ENCODE measurements around the gene MC2R. TPM values are rescaled to one million over a fixed set of nuclear protein-coding genes. Genes with fewer than 3 reads are reported as not detected.

Gene MC2R
- total RNA-seq, result under 0.01 TPM

DNA sequence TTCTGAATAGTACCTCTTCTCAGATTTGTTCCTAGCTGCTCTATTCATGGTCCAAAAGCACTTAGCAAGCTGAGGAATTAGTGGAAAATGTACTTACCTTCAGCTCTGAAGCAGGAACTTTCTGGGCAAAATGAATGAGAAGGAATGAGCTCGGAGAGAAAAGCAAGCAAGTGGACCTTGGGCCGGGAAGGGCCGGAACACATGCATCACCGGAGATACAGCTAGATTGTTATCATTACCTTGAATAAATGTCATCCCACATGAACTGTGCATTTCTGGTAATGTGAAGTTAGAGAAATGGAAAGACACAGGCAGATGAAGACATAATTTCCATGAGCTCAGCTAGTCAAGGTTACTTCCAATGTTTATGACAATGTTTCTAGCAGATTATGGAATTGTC is at the start of gene MC2R:
Gene MC2R (minus strand): TSS at position 146 of the 400 bp plus-strand sequence. CDS start 30,018 bp downstream, outside the sequence.
- Histone ChIP-seq H3K9me3 (ENCODE audit: low read depth, low read length) (no peaks in the 10 kb centered on the region), H3K4me1 (ENCODE audit: insufficient read depth, low read length) (no peaks in the 10 kb centered on the region), H3K4me3 (ENCODE audit: low read length) (no peak within 1 kb of the TSS), H3K27me3 (ENCODE audit: insufficient read depth, low read length) (no peaks in the 10 kb centered on the region)

DNA sequence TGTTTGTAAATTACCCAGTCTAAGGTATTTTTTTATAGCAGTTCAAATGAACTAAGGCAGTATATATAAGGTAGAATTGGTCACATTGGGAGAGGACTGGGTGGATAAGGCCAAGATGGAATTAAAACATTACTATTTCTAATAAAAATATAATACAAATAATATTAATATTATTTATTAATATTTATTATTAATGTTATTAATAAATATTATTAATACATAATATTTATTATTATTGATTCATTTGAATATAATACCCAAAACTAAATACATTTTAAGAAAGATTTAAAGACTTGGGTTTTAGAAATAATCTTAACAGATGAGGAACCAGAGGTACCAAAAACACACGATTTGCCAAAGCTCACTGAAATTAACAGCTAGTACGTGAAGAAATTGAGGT is 30.5 kb upstream of the MC2R start:
- no peak overlapping the region for H3K4me3 ChIP-seq (ENCODE audit: low read length)
- H3K4me1 ChIP-seq (ENCODE audit: insufficient read depth, low read length), result no peaks in the 10 kb centered on the region
- no peaks in the 10 kb centered on the region for H3K9me3 ChIP-seq (ENCODE audit: low read depth, low read length)
- no peaks in the 10 kb centered on the region for H3K27me3 ChIP-seq (ENCODE audit: insufficient read depth, low read length)

DNA sequence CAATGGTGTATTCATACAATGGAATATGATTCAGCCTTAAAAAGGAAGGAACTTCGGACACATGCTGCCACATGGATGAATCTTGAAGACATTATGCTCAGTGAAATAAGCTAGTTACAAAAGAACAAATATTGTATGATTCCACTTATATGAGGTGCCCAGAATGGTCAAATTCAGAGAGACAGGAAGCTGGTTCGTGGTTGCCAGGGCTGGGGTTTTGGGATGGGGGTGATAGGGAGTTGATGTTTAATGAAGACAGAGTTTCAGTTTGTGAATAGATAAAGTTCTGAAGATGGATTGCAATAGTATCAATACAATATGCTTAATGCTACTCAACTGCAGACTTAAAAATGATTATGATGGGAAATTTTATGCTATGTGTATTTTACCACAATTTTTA is 28.0 kb upstream of the MC2R start:
- Histone ChIP-seq H3K9me3 (ENCODE audit: low read depth, low read length) (no peaks in the 10 kb centered on the region), H3K4me3 (ENCODE audit: low read length) (no peak overlapping the region), H3K4me1 (ENCODE audit: insufficient read depth, low read length) (no peaks in the 10 kb centered on the region), H3K27me3 (ENCODE audit: insufficient read depth, low read length) (no peaks in the 10 kb centered on the region)

DNA sequence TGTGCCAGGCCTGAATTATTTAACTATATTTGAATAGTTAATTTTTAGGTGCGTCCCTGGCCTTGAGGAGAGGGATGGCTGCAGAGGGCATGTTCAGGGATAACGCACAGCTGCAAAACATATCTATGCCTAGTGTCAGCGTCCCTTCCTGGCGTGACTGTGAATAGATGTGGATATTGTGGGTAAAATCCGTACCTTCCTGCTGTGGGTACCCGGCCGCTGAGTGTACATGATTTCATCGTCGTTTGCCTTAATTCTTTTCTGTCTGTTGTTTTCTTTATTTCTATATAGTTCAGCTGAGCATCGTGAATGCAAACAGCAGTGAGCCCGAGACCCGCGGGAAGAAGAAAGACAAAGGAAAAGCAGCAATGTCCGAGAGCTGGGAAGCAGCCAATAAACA is 25.0 kb upstream of the MC2R start:
- H3K4me3 ChIP-seq (ENCODE audit: low read length), result no peak overlapping the region
- H3K4me1 ChIP-seq (ENCODE audit: insufficient read depth, low read length), result no peaks in the 10 kb centered on the region
- no peaks in the 10 kb centered on the region for H3K9me3 ChIP-seq (ENCODE audit: low read depth, low read length)
- H3K27me3 ChIP-seq (ENCODE audit: insufficient read depth, low read length), result no peaks in the 10 kb centered on the region

DNA sequence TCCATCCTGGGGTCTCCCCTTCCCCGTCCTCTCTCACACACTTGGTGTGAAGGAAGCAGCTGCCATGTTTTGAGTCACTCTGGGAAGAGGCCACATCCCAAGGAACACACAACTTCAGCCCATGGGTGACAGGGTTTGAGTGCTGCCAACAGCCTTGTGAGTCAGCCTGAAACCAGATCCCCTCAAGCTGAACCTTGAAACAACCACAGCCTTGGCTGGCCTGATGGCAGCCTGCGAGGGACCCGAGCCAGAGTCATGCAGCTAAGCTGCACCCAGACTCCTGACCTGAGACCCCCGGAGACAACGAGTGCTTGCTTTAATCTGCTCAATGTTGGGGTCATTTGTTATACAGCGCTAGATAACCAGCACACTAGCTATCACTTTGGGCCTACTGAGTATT is 19.3 kb upstream of the MC2R start:
- H3K27me3 ChIP-seq (ENCODE audit: insufficient read depth, low read length), result no peaks in the 10 kb centered on the region
- H3K4me1 ChIP-seq (ENCODE audit: insufficient read depth, low read length), result no peaks in the 10 kb centered on the region

DNA sequence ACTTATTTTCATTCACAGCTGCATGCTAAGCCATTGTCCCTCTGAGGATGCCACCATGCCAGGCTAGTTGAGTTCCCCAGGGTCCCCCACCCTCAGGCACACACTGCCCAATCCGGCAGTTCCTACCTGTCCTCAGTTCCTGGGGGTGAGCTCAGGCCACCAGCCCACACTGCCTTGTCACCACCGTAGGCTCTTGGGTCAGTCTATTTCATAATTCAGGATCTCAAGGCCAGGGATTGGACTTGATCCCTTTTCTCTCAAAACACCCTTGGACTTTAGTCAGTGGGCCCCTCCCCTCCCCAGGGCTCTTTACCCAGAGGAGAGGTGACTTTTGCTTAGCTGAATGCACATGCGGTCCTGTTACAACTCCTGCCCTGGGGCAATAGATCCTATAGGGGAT is 18.7 kb upstream of the MC2R start:
- peaks cover 4% of the 10 kb centered on the region for H3K9me3 ChIP-seq (ENCODE audit: low read depth, low read length)
- no peaks in the 10 kb centered on the region for H3K27me3 ChIP-seq (ENCODE audit: insufficient read depth, low read length)

More for the DNA sequence above, 19.3 kb upstream of the MC2R start:
- no peaks in the 10 kb centered on the region for H3K9me3 ChIP-seq (ENCODE audit: low read depth, low read length)
- no peak overlapping the region for H3K4me3 ChIP-seq (ENCODE audit: low read length)

DNA sequence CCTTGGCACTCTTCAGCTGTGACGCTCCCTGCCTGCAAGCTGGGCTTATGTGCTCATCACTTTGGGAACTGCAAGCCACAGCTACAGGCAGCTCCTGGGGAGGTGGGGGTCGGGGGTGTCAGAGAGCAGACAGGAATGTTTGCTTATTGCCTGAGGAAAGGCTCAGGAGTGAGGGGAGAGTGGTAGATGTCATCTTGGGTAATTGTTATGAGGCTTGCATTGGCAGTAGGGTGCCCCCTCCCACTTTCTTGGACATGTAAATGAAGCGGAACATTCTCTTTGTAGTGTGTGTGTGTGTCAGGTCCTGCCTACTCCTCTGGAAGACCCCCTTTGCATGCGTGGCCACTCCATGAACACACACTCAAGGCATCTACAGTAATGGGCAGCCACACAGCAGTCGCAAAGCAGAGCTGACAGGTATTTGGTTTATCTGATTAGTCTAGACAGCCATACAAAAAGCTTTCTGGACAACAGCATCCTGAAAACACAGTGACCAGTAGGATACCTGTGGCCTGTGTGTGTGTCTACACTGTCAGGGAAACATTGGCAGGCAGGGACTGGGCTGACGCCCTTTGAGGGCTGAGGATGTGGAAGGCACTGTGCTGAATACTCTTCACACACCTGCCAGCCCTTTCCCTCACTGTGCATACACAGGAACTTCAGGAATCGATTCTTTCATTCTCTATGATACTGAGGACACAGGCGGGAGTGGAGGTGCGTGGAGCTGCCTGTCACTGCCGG is 17.1 kb upstream of the MC2R start:
- Histone ChIP-seq H3K9me3 (ENCODE audit: low read depth, low read length) (peaks cover 6% of the 10 kb centered on the region), H3K27me3 (ENCODE audit: insufficient read depth, low read length) (no peaks in the 10 kb centered on the region), H3K4me1 (ENCODE audit: insufficient read depth, low read length) (no peaks in the 10 kb centered on the region), H3K4me3 (ENCODE audit: low read length) (no peak overlapping the region)

More for the DNA sequence above, 18.7 kb upstream of the MC2R start:
- Histone ChIP-seq H3K4me1 (ENCODE audit: insufficient read depth, low read length) (no peaks in the 10 kb centered on the region), H3K4me3 (ENCODE audit: low read length) (no peak overlapping the region)

DNA sequence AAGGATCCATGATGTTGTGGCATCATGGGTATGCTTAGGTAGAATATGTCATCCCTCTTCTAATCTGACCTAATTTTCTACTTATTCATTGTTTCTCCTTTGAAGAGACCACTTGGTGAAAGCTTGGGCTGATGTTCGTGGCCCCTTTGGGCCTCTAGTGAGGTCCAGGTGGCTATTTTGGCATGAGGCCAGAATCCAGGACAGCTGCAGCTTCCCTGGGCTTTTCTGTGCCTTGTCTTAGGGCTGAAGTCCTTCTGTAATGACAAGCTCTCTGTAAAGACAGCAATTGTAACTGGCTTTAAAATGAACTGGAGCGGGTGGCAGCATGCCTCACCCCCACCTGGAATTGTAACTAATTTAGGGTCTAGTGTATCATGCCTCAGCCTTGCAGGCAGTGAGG is 15.6 kb upstream of the MC2R start:
- Histone ChIP-seq H3K9me3 (ENCODE audit: low read depth, low read length) (peaks cover 6% of the 10 kb centered on the region), H3K4me3 (ENCODE audit: low read length) (no peak overlapping the region), H3K27me3 (ENCODE audit: insufficient read depth, low read length) (no peaks in the 10 kb centered on the region), H3K4me1 (ENCODE audit: insufficient read depth, low read length) (no peaks in the 10 kb centered on the region)

DNA sequence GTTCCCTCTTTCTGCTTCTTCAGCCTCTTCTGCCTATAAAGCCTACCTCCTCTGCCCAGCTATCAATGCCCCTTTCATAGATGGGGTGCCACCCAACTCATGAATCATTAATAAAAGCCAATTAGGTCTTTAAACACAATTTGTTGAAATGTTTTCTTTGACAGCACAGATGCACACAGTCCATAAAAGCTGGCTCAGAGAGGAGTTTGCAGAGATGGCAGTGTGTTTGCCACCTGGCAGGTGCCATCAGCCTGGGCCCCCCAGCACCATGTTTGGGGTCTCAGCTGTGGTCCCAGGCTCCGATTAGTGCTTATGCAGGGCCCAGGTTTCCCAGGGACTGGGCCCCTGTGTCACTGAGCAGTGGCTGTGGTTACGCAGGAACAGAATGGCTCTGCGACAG is 7.9 kb upstream of the MC2R start:
- H3K4me1 ChIP-seq (ENCODE audit: insufficient read depth, low read length), result no peaks in the 10 kb centered on the region
- H3K4me3 ChIP-seq (ENCODE audit: low read length), result no peak overlapping the region
- no peaks in the 10 kb centered on the region for H3K27me3 ChIP-seq (ENCODE audit: insufficient read depth, low read length)
- H3K9me3 ChIP-seq (ENCODE audit: low read depth, low read length), result no peaks in the 10 kb centered on the region

DNA sequence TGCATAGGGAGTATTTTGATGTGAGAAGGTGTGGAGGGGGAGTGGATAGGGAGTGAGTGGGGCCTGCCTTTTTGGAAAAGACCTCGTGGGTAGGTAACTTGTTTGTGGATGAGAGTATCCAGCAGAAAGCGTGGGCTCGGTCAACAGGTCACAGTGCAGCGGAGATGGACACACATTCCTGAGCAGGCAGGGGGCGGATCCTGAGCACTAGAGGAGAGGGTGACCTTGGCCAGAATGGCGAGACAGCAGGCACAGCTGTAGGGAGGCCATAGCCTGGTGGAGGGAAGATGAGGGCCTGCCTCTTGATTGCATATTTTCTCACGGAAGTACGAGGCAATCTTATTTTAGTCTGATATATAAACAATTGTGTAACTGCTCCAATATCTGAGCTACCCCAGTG is 3.6 kb upstream of the MC2R start:
- no peaks in the 10 kb centered on the region for H3K9me3 ChIP-seq (ENCODE audit: low read depth, low read length)
- H3K4me3 ChIP-seq (ENCODE audit: low read length), result no peak overlapping the region
- H3K4me1 ChIP-seq (ENCODE audit: insufficient read depth, low read length), result no peaks in the 10 kb centered on the region
- H3K27me3 ChIP-seq (ENCODE audit: insufficient read depth, low read length), result no peaks in the 10 kb centered on the region

DNA sequence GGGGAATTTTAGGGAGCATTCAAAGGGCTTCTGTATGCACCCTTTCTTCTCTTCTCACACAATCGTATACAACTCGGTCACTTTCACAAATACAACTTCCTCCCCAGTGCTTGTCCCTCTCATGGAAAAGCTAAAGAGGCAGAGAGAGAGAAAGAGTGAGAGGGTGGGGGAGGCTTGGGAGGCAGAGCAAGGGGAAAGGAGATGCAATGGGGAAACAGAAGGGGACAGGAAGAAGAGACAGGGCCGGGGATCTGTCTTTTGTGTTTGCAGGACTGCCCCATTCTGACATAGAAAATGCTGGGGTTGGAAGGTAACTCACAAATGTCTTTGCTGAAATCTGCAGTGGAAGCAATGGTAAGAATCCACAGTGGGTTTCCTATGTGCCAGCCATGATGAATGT is 2.1 kb upstream of the MC2R start:
- Histone ChIP-seq H3K4me1 (ENCODE audit: insufficient read depth, low read length) (no peaks in the 10 kb centered on the region), H3K9me3 (ENCODE audit: low read depth, low read length) (no peaks in the 10 kb centered on the region), H3K4me3 (ENCODE audit: low read length) (no peak overlapping the region), H3K27me3 (ENCODE audit: insufficient read depth, low read length) (no peaks in the 10 kb centered on the region)

DNA sequence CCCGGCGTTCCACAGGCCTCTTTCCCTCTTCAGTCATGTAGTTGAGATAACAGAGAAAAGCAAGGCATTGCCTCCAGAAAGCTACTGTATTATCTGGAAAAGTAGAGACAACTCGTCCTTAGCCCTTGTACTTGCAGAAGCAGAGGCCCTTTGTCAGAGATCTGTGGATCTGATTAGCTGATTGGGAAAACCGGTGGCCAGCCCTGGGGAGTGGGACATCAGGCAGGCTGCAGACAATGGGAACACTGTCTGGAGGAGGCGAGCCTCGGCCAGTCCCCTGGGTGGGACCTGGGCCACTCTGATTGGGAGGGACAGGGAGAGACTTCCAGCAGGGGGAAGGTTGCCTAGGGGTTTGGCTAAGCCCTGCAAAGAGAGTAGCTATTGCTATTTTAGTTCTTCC is 1.2 kb upstream of the MC2R start:
- no peaks in the 10 kb centered on the region for H3K9me3 ChIP-seq (ENCODE audit: low read depth, low read length)

DNA sequence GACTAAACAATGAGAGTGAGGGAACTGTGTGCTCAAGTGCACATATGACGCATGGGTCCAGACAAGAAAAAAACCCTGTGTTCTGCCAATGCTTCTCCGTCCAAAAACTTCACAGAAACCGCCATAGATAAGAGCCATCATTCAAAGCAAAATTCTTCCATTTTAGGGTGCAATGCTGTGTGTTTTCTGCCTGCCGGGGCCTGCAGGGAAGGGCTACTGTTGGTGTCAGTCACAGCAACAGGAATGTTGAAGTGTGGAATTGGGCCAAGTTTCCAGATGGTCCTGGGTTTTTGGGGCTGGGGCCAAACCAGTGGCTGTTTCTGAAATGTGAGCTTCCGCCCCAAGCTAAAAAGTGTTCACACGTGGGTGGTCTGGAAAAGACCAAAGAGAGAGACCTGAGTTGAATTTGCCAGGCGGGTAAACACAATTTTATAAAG is 677 bp upstream of the MC2R start:
- Histone ChIP-seq H3K4me3 (ENCODE audit: low read length) (no peak overlapping the region), H3K4me1 (ENCODE audit: insufficient read depth, low read length) (no peaks in the 10 kb centered on the region), H3K27me3 (ENCODE audit: insufficient read depth, low read length) (no peaks in the 10 kb centered on the region), H3K9me3 (ENCODE audit: low read depth, low read length) (no peaks in the 10 kb centered on the region)

More for the DNA sequence above, 1.2 kb upstream of the MC2R start:
- Histone ChIP-seq H3K4me1 (ENCODE audit: insufficient read depth, low read length) (no peaks in the 10 kb centered on the region), H3K4me3 (ENCODE audit: low read length) (no peak overlapping the region), H3K27me3 (ENCODE audit: insufficient read depth, low read length) (no peaks in the 10 kb centered on the region)

DNA sequence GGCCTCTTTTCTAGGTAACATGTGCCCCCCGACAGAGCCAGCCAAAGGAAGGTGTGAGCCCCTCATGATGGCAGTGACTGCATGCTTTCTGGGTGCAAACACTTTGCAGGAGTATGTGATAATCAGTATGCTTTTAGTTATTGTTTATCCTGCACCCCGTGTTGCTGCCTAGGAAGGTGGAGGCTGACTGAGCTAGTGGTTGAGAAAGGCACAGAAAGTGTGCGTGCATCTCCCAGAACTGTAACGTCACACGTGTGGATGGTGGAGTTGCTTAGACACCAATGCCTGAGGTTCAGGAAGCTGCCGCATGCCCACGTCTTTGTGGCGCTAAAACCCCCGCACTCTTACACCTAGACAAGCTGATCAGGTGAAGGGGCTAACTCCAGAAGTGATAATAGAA is 580 bp downstream of the MC2R start:
- Histone ChIP-seq H3K4me1 (ENCODE audit: insufficient read depth, low read length) (no peaks in the 10 kb centered on the region), H3K4me3 (ENCODE audit: low read length) (no peak overlapping the region), H3K27me3 (ENCODE audit: insufficient read depth, low read length) (no peaks in the 10 kb centered on the region), H3K9me3 (ENCODE audit: low read depth, low read length) (no peaks in the 10 kb centered on the region)

DNA sequence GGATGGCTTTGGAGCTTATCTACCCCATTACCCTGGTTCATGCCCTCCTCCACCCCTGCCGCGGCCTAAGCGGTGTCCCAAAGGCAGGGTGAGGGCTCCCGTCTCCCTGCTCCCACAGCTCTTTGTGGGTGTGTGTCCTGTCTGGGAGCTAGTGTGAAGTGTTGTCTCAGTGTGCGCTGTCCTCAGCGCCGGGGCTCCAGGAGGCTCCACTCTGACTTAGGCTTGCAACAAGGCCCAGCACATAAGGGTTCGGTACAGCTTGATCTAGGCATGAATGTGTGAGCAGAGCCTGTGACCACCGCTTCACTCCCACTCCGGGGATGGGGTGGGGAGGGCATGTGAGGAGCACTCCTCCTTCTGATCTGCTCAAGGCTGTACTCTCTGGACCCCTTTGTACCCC is 1.2 kb downstream of the MC2R start:
- no peaks in the 10 kb centered on the region for H3K27me3 ChIP-seq (ENCODE audit: insufficient read depth, low read length)
- H3K9me3 ChIP-seq (ENCODE audit: low read depth, low read length), result no peaks in the 10 kb centered on the region

DNA sequence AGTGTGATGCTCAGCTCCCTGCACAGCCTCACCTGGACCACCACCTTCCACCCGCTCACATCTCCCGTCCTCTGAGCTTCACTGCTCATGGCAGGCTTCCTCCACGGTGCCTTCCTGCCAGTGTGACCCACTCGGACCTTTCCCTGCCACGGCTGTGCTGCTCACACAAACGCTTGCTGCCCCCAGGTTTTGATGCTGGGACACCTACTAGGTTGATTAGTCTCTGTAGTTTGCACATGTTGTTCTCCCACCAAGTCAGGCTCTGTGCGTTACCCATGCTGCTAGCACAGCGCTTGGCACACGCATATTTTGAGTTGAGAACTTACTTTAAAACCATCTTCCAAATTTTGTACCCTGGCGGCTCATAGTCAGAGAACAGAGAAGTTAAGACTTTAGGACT is 2.1 kb downstream of the MC2R start:
- H3K27me3 ChIP-seq (ENCODE audit: insufficient read depth, low read length), result no peaks in the 10 kb centered on the region
- no peak overlapping the region for H3K4me3 ChIP-seq (ENCODE audit: low read length)
- no peaks in the 10 kb centered on the region for H3K9me3 ChIP-seq (ENCODE audit: low read depth, low read length)
- H3K4me1 ChIP-seq (ENCODE audit: insufficient read depth, low read length), result no peaks in the 10 kb centered on the region

More for the DNA sequence above, 1.2 kb downstream of the MC2R start:
- Histone ChIP-seq H3K4me3 (ENCODE audit: low read length) (no peak overlapping the region), H3K4me1 (ENCODE audit: insufficient read depth, low read length) (no peaks in the 10 kb centered on the region)
